ENCODE results near the gene JAG1. TPM values are rescaled to one million over a fixed set of nuclear protein-coding genes. Genes with fewer than 3 reads are reported as not detected.

JAG1 gene
- total RNA-seq, 4 donors from 2014 or later: 62.7 to 103 (median 82.0) TPM

DNA sequence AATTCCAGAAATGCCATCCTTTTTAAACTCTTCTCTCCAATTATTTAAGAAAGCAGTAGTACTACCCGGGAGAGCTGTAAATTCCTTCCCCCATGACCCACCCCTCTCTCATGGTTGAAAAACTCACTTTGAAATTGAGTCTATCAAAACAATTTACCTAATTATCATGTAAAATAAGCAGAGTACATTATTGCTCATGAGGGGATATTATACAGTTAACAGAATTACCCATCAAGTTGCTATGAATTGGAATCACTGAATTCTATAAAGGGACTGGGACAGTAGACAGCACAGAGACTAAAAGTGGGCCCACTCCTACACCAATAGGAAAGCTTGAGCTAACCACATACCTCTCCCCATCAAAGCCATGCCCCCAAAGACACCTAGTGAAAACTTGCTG lies 16.3 kb downstream of the JAG1 start:
- TF ChIP-seq, protein P1, sequence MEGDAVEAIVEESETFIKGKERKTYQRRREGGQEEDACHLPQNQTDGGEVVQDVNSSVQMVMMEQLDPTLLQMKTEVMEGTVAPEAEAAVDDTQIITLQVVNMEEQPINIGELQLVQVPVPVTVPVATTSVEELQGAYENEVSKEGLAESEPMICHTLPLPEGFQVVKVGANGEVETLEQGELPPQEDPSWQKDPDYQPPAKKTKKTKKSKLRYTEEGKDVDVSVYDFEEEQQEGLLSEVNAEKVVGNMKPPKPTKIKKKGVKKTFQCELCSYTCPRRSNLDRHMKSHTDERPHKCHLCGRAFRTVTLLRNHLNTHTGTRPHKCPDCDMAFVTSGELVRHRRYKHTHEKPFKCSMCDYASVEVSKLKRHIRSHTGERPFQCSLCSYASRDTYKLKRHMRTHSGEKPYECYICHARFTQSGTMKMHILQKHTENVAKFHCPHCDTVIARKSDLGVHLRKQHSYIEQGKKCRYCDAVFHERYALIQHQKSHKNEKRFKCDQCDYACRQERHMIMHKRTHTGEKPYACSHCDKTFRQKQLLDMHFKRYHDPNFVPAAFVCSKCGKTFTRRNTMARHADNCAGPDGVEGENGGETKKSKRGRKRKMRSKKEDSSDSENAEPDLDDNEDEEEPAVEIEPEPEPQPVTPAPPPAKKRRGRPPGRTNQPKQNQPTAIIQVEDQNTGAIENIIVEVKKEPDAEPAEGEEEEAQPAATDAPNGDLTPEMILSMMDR (IDR thresholded peaks at IDR 0.05; ENCODE audit: low read depth): no peak

DNA sequence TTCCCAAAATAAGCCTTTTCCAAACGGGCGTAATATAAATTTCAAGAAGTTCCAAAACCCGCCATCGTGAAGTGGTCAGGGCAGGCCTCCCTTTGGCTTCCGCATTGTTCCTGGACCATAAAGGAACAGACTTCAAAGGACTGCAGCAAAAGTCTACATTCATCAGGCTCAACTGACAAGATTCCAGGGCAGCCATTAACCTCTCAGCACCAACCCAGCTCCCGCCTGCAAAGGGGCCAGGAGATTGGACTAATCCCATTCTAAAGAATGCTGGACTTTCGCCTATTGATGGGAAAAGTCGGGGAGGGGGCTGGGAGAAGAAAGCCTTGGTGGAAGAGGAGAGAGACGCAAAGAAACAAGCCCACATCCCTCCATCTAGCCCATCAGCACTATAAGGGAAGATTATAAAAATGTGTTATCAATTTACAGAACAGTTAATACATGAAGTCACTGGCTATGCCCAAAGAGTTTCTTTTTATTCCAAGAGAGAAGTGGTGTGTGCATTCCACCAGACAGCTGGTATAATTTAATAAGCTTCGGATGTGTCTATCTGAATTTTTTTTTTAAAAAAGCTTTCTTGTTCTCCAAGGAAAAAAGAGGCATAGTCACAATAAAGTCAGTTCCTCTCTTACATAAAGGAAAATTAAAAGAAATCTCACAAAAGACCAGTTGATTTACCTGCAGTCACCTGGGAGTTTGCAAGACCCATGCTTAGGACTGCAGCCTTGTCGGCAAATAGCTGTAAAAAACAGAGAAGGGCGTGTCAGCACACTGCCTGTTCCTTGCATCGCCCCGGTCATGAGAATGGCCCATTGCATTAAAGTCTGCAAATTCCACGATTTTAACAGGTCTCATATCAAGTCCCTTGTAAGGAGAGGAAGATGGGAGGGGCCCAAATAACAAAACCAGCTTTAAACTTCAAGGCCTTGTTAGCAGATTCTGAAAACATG lies 17.8 kb downstream of the JAG1 start:
- TF ChIP-seq, protein P1 (IDR thresholded peaks at IDR 0.05; ENCODE audit: low read depth): no peak

DNA sequence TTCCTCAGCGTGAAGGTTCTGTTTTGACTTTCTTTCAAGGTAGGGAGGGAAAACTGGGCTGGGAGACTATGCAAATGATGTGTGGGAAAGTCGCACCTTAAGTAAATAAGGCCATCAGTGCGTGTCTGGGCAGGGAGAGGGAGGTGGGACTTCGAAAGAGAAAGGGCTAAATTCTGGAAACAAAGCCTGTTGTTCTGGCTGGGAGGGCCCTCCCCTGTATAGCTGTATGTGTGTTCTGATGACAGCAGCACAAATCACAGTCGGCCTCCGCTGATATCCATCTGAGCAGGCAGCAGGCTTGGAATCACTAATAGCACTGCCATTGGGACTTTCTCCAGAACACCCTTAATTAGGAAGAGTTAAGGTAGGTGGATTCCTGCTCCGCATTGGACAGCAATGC lies 19.2 kb downstream of the JAG1 start:
- TF ChIP-seq, protein P1 (IDR thresholded peaks at IDR 0.05; ENCODE audit: low read depth): no peak

DNA sequence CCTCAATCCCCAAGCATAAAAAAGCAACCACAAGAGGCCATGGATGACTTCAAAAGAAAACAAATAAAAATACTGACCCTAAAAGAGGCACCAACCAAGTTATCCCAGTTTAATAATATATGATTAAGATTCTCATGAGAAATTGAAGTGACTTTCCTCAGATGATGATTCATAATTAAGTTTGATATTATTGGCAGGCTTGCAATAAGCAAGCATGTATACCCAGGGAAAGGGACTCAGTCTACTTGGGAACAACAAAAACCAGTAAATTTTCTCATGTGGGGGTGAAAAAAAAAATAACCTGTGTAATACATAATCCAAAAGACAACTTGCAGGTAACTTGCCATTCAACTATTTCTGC lies 19.6 kb downstream of the JAG1 start:
- TF ChIP-seq, protein P1 (IDR thresholded peaks at IDR 0.05; ENCODE audit: low read depth): no peak

GRCh38 chr20:10653599-10654249 lies 20.1 kb downstream of the JAG1 start:
- TF ChIP-seq, protein P1 (IDR thresholded peaks at IDR 0.05; ENCODE audit: low read depth): no peak

DNA sequence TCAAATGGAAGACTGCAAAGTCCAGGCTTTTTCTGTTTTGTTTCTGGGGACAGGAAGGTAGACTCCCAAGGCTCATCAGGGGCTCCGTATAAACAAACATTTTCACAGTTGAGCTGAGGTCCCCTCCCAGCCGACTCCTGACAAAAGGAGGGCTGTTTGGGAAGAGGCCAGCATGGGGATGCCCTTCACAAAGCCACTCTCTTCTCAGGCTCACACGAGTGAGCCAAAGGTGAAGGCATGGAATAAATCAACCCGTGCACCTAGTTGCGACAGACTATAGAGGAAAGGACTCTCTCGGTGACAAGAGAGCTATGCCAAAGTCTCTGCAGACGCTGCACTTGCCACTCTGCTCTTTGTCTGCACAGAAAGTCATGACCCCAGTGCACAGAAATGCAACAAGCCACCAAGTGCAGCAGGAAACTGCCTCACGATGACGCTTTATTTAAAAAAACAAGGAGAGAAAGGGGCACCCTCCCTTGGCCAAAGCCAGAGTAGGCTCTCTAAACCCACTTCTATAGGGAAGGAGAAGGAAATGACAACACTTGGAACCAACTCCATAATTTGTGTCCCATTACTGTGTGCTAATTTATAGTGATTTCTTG lies 21.0 kb downstream of the JAG1 start:
- TF ChIP-seq, protein P1 (IDR thresholded peaks at IDR 0.05; ENCODE audit: low read depth): no peak

DNA sequence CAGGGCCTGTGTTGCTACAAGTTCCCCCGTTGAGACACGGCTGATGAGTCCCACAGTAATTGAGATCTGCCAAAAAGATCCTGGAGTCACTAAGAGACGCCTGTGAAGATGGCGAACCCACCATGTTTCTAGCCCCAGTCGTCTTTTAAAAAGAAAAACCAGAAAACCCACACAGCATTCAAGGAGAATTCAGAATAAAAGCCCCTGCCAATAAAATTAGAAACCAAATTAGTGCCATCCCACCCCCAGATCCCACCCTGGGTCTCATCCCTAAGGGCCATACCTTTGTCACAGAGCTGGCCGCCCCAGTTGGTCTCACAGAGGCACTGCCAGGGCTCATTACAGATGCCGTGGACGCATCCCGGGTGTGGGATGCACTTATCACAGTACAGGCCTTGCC lies 21.6 kb downstream of the JAG1 start:
- TF ChIP-seq, protein P1 (IDR thresholded peaks at IDR 0.05; ENCODE audit: low read depth): no peak
